Measurements from ENCODE around the gene SASH1.

SASH1 gene

DNA sequence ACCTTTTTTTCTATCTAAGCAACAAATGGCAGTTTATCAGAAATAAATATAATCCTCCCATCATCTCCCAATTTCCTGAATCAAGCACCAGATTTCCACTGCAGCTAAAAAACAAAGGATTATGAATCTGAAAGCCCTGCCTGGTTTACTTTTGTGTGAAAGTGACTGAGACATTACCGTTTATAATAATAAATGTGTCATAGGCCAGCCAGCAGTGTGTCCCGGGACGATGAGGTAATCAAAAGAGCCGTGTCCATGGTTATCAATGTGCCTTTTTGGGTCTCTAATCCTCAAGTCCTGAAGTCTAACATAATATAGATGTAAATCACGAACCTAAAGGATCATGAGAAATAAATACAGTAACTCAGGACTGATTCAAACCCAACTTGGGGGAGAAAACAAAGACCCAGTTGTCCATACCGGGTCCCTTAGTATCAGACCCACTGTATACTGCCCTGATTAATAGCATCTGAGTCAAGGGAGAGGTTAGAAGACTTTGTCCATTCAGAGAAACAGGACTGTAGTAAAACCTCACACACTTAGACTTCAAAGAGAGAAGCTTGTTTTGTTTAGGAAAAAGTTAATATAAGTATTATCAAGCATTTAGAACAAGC, 149.1 kb downstream of the SASH1 start:
- DNase-seq (ENCODE audit: low read depth in 1 of 2, low spot score in 1 of 2), result no peak

DNA sequence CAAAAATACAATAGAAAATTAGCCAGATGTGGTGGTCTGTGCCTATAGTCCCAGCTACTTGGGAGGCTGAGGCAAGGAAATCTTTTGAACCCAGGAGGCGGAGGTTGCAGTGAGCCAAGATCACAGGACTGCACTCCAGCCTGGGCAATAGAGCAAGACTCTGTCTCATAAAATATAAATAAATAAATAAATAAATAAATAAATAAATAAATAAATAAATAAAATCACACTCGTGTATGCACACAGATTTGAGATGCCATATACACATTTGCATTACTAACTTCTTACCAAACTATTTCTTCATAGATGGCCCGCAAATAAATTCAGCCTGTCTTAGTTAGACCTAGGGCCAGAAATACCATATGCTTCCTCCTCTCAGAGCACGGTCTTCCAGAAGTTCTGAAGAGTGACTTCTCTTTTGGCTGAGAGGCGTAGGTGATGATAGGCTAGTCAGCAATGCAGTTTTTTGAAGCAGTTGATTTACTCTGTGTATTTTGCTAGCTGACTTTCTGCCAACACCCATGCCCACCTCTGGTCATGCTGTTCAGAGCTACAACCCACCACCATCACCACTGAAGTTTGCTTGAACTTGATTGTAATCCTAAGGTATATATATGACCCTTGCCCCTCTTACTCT, 150.1 kb downstream of the SASH1 start:
- no peak for DNase-seq (ENCODE audit: low read depth in 1 of 2, low spot score in 1 of 2)

- no peak for DNase-seq (ENCODE audit: low read depth in 1 of 2, low spot score in 1 of 2)
Measured at GRCh38 chr6:148493424-148493823, 150.8 kb downstream of the SASH1 start.

- no peak for DNase-seq (ENCODE audit: low read depth in 1 of 2, low spot score in 1 of 2)
Measured at GRCh38 chr6:148494226-148494625, 151.6 kb downstream of the SASH1 start.

DNA sequence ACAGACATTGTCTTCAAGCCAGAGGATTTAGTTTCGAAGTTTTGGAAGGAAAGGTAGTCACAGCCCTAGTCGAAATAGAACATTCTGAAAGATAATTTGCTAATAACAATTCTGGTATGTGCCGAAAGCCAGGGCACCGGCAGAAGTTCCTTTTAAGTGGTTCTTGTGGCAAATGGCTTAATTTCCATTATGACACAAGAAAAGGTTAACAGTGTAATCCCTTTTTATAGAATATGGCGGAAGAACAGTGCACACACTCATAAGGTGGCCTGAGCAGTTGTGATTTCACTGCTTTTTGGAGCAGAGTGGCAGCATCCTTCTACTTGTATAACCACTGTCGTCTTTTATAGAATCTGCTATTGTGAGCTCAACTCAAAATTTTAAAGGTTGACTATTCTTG, 152.4 kb downstream of the SASH1 start:
- DNase-seq (ENCODE audit: low read depth in 1 of 2, low spot score in 1 of 2), result no peak

DNA sequence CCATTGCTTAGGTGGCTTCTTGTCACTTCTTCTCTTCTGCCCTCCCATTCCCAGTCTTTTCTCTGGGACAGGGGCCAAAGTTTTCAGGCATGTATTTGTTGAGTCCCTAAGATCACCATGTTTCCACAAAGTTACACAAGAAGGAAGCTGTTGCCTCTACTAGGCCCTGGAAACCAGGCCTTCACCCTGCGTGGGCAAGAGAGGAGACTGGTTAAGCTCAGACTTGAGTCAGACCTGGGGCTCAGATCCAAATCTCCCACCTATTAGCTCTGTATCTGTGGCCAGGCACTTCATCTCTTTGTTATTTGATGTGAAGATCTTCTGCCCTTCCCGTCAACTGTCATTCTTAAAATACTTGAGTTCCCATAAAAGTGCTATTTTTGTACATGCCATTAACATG, 154.6 kb downstream of the SASH1 start:
- DNase-seq (ENCODE audit: low read depth in 1 of 2, low spot score in 1 of 2), result no peak

DNA sequence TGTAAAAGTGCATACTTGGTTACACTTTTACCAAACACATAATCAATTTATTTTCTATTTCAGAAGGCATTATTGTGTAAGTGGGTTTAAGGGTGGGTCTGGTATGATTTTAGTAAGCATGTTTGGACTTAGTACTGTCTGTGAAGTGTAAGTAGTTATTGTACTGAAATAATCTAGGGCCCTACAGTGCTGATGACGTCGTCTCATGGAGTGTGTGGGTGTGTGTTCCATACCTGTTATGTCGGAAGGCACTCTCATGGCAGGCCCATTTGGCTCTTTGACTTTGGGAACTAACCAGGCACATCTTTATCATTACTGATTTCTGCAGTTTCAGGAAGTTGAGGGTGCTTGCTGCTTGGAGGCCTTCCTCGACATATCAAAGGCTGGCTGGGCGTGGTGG, 155.1 kb downstream of the SASH1 start:
- DNase-seq (ENCODE audit: low read depth in 1 of 2, low spot score in 1 of 2), result no peak

GRCh38 chr6:148500402-148500801, 157.8 kb downstream of the SASH1 start:
- no peak for DNase-seq (ENCODE audit: low read depth in 1 of 2, low spot score in 1 of 2)

DNA sequence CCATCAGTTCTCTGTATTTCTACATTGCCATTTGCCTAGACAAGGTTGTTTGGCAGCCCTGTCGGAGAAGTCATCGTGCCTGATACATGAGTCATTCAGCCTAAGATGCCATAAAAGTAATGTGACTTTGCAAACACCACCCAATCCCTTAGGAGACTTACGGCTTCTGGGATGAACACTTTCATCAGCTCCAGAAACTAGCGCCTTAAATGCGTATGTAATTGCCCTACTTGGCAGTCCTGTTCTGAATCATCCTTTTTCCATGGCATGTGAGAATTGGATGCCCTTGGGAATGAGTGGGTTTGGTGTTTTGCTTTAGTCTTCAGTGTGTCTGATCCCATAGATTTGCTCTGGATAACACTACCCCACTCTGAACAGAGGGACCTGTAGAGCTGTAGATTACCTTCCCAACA, 158.5 kb downstream of the SASH1 start:
- DNase-seq (ENCODE audit: low read depth in 1 of 2, low spot score in 1 of 2), result no peak

- DNase-seq (ENCODE audit: low read depth in 1 of 2, low spot score in 1 of 2), result no peak
Measured at GRCh38 chr6:148502083-148502772, 159.6 kb downstream of the SASH1 start.

GRCh38 chr6:148502773-148503135, 160.1 kb downstream of the SASH1 start:
- no peak for DNase-seq (ENCODE audit: low read depth in 1 of 2, low spot score in 1 of 2)

DNA sequence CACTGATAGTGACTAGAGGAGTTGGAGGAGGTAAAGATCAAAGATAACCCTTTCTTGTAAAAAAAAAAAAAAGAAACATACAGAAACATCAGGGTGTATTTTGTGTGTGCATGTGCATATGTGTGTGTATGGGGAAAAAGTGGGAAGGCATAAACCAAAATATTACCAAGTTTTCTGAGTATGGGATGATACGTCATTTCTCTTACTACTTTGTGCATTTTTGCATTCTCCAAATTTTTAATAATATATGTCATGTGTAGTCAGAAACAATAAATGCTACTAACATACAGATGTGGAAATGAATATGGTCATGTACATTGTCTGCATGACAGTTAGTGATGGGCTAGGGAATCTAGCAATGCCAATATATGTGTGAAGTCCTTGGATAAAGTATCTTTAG, 161.1 kb downstream of the SASH1 start:
- no peak for DNase-seq (ENCODE audit: low read depth in 1 of 2, low spot score in 1 of 2)

- no peak for DNase-seq (ENCODE audit: low read depth in 1 of 2, low spot score in 1 of 2)
Measured at GRCh38 chr6:148507774-148508173, 165.1 kb downstream of the SASH1 start.

GRCh38 chr6:148508401-148509041, 165.9 kb downstream of the SASH1 start:
- no peak for DNase-seq (ENCODE audit: low read depth in 1 of 2, low spot score in 1 of 2)

GRCh38 chr6:148509119-148509799, 166.6 kb downstream of the SASH1 start:
- no peak for DNase-seq (ENCODE audit: low read depth in 1 of 2, low spot score in 1 of 2)

- DNase-seq (ENCODE audit: low read depth in 1 of 2, low spot score in 1 of 2), result no peak
Measured at GRCh38 chr6:148509800-148510581, 167.4 kb downstream of the SASH1 start.

DNA sequence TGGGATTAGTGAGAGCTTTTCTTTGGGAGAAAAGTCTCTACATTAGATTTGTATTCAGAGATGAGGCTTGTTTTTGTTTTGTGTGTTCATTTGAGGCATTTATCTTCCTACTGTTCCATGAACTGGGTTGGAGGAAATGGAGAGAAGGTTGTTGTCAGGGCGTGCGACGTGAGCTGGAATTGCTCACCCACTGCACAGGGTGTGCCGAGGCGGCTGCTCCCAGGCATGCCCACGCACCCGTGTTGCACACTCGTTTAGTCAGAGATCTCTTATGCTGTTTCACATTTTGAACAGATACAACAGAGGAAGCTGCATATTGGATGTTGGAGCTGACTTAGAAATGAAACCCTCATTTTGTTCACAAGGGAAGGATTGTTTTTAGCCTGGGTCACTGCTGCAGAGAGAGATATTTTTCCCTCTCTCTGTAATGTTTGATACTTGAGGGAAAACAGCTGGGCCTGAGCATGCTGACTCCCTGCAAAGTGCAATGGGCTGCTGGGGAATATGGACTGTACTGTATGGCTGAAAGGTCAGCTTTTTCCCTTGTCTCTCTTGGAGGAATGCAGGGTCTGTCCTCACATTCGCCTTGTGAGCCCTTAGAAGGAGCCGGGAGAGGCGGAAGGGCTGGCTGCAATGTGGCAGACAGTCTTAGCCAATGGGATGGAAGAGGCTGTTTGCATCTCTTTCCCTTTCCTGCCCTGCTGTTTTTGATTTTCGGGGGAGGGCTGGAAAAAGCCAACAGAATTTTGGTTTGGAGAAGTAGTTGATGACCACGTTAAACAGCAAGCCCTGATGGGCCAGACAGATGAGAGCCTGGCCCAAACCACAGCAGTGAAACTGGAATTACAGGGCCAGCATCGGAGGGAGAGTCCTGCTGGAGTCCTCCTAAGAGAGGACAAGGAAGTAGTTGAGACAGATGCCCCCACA, 170.8 kb downstream of the SASH1 start:
- no peak for DNase-seq (ENCODE audit: low read depth in 1 of 2, low spot score in 1 of 2)

DNA sequence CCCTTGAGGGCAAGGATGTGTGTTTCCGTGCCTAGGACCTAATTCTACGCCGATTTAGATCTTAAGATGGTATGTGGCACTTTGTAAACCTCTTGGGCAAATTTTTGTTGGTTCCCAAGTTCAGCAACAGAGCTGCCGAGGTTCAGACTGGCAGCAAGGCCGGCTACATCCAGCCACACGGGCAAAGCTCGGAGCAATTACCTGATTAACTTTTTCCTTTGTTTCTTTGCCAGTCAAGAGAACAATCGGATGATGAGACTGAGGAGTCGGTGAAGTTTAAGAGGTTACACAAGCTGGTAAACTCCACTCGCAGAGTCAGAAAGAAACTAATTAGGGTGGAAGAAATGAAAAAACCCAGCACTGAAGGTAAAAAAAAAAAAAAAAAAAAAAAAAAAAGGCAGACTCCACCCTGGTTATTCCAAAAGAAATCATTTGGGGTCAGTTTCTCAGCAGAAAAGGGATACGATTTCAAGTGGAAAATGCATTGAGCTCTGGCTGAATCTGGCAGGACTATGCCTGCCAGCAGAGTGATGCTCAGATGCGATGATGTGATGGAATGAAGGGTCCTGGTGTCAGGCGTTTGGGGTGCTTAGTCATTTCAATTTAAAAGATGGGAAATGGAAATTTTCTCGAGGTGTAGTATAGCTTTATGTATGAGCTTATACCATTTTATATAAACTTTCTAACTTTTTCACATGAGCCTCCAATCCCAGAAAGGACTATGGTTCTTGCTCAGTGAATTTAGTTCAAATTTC, 171.6 kb downstream of the SASH1 start:
- DNase-seq (ENCODE audit: low read depth in 1 of 2, low spot score in 1 of 2), result no peak

DNA sequence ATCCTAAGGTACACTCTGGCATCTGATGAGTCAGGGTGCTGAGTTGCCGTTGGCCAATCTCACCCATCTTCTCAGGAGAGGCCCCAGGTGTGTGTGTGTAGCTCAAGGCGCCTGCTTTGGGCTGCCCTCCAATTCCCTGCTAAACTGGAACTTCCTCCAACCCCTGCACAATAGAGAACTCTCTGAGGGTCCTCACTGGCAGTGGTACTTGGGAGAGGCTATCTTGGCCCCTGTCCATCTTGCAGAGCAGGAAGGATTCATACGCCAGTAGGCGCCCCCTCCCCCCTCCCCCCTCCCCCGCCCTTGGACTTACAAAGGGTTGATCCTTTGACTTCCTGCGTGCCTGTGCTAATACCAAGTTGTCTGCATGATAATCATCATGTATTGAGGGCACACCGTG, 173.6 kb downstream of the SASH1 start:
- no peak for DNase-seq (ENCODE audit: low read depth in 1 of 2, low spot score in 1 of 2)
